PFSK-1 (cell line): ENCODE measurements around the gene ASMTL.

Experiments used
- REST ChIP-seq, 2 experiments: IDR thresholded peaks; 2 replicates each; pipeline versions ENCODE4 v1.6.1 to v1.8.0; 2011 to 2012; ENCODE audit warnings: low read depth in 2 of 2, low read length in 2 of 2, control low read depth in 1 of 2, inconsistent platforms in 1 of 2, mild to moderate bottlenecking in 1 of 2, moderate library complexity in 1 of 2; ENCODE audit not compliant: insufficient read depth in 1 of 2
- SIN3A ChIP-seq: IDR thresholded peaks from 2 replicates; pipeline ENCODE4 v1.6.1; 2012; ENCODE audit warnings: mild to moderate bottlenecking, low read length, moderate library complexity, borderline replicate concordance; ENCODE audit not compliant: insufficient read depth
- TAF1 ChIP-seq: IDR thresholded peaks from 2 replicates; pipeline ENCODE4 v1.6.1; 2012; ENCODE audit warnings: low read length, control low read depth, borderline replicate concordance; ENCODE audit not compliant: insufficient read depth

DNA sequence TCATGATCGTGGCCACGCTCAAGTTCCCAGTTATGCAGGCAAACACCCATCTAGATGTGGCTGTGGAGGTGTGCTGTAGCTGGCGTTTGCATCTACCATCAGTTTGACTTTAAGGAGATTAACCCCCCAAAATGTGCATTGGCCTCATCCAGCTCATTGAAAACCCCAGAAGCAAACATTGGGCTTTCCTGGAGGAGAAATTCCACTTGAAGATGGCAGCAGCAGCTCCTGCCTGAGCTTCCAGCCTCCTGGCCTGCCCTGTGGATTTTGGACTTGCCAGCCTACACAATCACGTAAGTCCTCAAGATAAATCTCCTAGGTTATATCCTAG, 30.6 kb downstream of the ASMTL start:
- TF ChIP-seq TAF1 (no peak), SIN3A (no peak), REST (IDR thresholded peaks at IDR 0.05; ENCODE audit: insufficient read depth in 1 of 2, low read depth in 2 of 2, low read length in 2 of 2) (no peak)
